Retinal pigment epithelial cell (primary cell): ENCODE data around the gene PAK3.

Experiments used
- DNase-seq: peaks from one replicate; pipeline ENCODE4 v3.0.0-alpha.2; 2010; ENCODE audit warnings: low read depth
- H3K4me3 ChIP-seq: 2 replicates; pipeline ENCODE4 v1.5.1; 2011; ENCODE audit warnings: mild to moderate bottlenecking, low read length, control low read depth, moderate library complexity
- TF ChIP-seq, protein P1 (sequence below): conservative IDR thresholded peaks from 2 replicates; pipeline ENCODE4 v1.5.1; 2011; ENCODE audit warnings: low read depth, low read length, control low read depth, inconsistent platforms

The PAK3 gene

DNA sequence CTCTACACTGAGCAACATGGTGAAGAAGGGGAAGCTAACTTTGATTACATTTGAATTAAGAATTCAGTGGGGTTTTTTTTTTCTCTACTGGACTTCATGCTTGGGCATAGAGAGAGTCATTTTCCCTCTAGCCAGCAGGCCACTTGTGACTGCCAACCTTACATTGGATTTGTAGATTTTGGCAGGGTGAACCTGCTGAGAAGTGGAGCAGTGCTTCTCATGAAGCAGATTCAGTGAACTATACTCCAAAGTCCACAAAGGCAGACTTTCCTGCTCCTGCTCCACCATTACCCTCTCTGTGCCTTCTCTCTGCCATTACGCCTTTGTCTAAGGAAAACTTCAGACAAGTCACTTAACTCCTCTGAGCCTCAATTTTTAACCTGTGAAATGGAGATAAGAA is 69.9 kb downstream of the PAK3 start:
- TF ChIP-seq, protein P1, sequence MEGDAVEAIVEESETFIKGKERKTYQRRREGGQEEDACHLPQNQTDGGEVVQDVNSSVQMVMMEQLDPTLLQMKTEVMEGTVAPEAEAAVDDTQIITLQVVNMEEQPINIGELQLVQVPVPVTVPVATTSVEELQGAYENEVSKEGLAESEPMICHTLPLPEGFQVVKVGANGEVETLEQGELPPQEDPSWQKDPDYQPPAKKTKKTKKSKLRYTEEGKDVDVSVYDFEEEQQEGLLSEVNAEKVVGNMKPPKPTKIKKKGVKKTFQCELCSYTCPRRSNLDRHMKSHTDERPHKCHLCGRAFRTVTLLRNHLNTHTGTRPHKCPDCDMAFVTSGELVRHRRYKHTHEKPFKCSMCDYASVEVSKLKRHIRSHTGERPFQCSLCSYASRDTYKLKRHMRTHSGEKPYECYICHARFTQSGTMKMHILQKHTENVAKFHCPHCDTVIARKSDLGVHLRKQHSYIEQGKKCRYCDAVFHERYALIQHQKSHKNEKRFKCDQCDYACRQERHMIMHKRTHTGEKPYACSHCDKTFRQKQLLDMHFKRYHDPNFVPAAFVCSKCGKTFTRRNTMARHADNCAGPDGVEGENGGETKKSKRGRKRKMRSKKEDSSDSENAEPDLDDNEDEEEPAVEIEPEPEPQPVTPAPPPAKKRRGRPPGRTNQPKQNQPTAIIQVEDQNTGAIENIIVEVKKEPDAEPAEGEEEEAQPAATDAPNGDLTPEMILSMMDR: no peak
- no peak for DNase-seq
- no peak overlapping the region for H3K4me3 ChIP-seq

DNA sequence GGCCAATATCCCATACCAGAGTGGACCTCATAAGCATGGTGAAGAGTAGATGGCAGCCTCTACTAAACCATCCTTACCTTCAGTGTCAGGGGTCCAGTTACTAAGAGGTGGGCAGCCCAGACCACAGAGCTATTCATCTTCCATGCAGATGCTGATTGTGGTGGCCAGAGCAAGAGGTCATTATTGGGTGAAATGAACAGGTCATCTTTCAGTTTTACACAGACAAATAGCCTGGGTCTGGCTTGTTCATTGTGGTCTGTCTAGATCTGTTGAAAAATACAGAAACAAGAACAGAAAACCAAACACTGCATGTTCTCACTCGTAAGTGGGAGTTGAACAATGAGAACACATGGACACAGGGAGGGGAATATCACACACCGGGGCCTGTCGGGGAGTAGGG is 71.3 kb downstream of the PAK3 start:
- H3K4me3 ChIP-seq: no peak overlapping the region
- TF ChIP-seq, protein P1: no peak
- DNase-seq: no peak

DNA sequence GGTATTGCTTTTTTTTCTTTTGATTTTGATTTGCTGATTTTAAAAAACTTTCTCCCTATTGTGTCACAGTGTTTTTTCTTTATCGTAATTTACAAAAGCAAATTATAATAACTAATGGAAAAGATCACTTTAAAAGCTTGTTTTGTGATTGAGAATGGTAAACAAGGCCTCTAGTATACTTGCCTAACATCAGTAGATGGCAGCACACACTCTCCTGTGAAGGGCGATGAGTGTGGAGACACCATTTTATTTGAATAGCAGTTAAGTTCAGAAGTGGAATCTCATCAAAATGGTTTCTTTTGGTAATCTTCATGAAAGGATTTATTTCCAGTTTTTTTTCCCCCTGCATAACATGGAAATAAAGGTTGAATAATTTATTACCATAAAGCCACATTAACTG is 72.3 kb downstream of the PAK3 start:
- no peak for DNase-seq
- TF ChIP-seq, protein P1: peak; percentile 48
- no peak overlapping the region for H3K4me3 ChIP-seq

DNA sequence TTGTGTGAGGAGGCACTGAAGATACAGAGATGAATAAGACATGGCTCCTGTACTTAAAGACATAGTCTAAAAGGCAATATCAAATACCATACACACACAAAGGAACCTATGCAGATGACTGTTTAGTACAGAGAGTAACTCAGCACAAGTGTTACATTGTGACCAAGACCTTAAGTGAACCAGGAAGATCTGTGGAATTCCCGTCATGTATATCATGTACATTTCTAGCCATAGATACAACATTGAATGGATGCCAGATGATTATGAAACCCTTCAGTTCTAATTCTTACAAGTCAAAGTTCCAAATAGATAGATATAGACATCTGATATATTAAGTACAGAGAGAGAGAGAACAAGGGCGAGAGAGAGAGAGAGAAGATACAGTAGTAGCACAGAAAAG is 73.2 kb downstream of the PAK3 start:
- H3K4me3 ChIP-seq: no peak overlapping the region
- TF ChIP-seq, protein P1: no peak
- DNase-seq: no peak

DNA sequence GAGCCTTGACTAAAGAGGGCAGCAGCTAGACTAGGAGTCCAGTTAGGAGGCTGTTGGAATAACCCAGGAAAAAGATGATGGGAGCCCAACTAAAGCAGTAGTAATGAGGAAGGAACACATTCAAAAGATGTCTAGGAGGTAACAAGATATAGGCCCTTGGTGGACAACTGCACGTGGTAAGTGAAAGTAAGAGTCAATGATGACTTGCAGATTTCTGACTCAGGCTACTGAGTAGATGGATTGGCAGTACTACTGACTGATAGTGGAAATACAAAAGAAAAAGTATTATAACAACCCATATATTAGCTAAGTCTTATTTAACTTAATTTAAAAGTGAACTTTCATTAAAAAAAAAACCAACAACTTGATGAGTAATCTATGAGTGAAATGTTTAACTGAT is 74.0 kb downstream of the PAK3 start:
- TF ChIP-seq, protein P1: no peak
- no peak for DNase-seq
- H3K4me3 ChIP-seq: no peak overlapping the region

- TF ChIP-seq, protein P1: no peak
- H3K4me3 ChIP-seq: no peak overlapping the region
- no peak for DNase-seq
Measured at GRCh38 chrX:111180750-111181240, 84.8 kb downstream of the PAK3 start.

DNA sequence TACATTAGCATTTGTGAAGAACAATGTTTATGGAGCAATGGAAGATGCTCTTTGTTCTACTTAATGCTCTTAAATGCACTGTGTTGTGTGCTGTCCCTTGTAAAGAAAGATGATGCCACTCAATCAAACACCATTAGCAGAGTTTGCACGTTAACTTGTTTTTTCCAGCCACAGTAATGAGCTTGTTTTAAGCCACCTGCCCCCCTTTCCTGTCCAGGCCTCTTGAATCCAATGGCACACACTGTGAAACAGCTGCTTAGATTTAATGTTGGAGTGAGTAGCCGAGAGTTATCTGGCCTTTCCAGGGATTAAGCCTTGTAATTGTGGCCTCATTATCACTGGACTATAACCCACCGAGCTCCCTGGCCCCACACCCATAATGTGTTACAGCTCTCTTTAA is 86.0 kb downstream of the PAK3 start:
- no peak overlapping the region for H3K4me3 ChIP-seq
- no peak for DNase-seq
- TF ChIP-seq, protein P1: no peak
